GM12865 (cell line): ENCODE results near the gene ZNF160.

ENCODE experiments used
- DNase-seq: peaks from one replicate; pipeline ENCODE4 v3.0.0; 2010; ENCODE audit warnings: low read depth
- H3K4me3 ChIP-seq: 2 replicates; pipeline ENCODE4 v1.5.1; 2011; ENCODE audit warnings: mild to moderate bottlenecking, low read depth, low read length, control low read depth
- TF ChIP-seq, protein P1 (sequence below): IDR thresholded peaks from 2 replicates; pipeline ENCODE4 v1.5.1; 2011; ENCODE audit warnings: low read length, control low read depth, low read depth, inconsistent platforms; ENCODE audit not compliant: insufficient read depth; ENCODE audit errors: missing control alignments

Gene ZNF160

DNA sequence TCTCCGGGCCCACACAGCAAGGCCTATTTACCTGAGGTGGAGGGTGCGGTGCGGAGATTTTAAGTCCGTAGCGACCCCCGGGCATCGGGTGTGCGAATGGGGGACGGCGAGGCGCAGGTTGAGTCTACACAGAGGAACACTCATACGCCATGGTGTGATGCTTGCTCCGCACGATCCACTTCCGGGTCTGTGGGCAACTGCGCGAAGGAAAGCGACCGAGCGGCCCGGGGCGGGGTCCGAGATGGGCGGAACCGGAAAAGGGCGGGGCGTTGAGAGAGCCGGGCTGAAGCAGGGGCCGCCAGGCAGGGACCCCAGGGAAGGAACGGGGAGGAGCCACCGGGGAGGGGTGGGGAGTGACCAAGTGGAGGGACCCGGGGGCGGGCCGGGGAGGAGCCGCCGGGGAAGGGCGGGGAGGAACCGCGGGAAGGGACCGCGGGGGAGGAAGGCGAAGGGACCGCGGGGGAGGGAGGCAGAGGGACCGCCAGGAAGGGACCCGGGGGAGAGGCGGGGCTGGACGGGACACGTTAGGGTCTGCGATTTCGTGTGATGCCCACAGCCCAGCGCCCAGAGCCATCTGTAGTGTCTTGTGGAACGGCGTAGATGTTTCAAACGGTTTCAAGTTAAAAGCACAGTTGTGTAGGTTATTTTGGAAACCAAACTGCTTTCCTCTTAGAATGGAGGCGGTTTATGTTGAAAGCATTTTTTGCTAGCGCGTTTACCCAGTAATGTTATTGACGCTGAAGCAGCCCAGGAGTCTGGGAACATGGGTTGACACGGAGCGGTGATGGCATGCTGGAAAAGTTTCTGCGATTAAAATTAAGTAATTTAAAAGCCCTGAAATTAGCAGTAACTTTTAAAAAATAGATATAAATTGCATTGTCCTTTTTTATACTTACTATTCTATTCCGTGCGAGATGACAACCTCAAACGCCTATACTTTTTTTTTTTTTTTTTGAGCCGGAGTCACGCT is at the start of gene ZNF160:
Gene ZNF160, minus strand, starts transcription at position 189 of the 970 bp plus-strand sequence. CDS start 17,146 bp downstream, outside the sequence.
- DNase-seq: peak; percentile 98
- TF ChIP-seq, protein P1, sequence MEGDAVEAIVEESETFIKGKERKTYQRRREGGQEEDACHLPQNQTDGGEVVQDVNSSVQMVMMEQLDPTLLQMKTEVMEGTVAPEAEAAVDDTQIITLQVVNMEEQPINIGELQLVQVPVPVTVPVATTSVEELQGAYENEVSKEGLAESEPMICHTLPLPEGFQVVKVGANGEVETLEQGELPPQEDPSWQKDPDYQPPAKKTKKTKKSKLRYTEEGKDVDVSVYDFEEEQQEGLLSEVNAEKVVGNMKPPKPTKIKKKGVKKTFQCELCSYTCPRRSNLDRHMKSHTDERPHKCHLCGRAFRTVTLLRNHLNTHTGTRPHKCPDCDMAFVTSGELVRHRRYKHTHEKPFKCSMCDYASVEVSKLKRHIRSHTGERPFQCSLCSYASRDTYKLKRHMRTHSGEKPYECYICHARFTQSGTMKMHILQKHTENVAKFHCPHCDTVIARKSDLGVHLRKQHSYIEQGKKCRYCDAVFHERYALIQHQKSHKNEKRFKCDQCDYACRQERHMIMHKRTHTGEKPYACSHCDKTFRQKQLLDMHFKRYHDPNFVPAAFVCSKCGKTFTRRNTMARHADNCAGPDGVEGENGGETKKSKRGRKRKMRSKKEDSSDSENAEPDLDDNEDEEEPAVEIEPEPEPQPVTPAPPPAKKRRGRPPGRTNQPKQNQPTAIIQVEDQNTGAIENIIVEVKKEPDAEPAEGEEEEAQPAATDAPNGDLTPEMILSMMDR: no peak
- peak within 1 kb of the TSS; percentile 100 for H3K4me3 ChIP-seq

DNA sequence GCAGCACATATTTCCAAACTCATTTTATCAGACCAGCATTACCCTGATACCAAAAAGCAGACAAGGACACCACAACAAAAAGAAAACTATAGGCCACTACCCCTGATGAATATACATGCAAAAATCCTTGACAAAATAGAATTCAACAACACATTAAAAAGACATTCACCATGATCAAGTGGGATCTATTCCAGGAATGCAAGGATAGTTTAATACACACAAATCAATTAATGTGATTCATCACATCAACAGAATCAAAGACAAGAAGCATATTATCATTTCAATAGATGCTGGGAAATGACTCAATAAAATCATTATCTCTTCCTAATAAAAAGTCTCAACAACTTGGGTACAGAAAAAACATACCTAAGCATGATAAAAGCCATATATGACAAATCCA is 44.4 kb upstream of the ZNF160 start:
- no peak for DNase-seq
- TF ChIP-seq, protein P1: no peak
- H3K4me3 ChIP-seq: no peak overlapping the region

DNA sequence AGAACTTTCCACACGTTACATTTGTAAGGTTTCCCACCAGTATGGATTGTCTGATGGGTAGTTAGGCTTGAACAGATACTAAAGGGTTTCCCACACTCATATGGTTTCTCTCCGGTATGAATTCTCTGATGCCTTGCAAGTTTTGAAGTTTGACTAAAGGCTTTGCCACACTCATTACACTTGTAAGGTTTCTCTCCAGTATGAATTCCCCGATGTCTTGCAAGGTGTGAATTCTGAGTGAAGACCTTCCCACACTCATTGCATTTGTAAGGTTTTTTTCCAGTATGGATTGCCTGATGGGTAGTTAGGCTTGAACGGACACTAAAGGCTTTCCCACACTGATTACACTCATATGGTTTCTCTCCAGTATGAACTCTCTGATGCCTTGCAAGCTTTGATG is 37.1 kb upstream of the ZNF160 start:
- DNase-seq: no peak
- TF ChIP-seq, protein P1: no peak
- H3K4me3 ChIP-seq: no peak overlapping the region

DNA sequence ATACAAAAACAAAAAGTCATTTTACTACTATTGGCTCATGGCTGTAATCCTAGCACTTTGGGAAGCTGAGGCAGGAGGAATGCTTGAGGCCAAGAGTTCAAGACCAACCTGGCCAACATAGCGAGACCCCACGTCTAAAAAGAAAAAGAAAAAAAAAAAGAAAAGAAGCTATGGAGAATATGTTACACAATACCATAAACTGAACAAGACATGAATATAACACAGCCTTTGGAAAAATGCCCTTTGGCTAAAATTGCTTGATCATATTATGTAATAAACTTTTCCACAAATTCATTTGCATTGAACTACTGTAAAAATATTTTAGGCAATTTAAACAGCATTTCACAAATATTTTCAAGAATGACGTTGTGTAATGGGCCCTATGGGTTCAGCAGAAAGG is 33.2 kb upstream of the ZNF160 start:
- TF ChIP-seq, protein P1: no peak
- DNase-seq: no peak
- no peak overlapping the region for H3K4me3 ChIP-seq

DNA sequence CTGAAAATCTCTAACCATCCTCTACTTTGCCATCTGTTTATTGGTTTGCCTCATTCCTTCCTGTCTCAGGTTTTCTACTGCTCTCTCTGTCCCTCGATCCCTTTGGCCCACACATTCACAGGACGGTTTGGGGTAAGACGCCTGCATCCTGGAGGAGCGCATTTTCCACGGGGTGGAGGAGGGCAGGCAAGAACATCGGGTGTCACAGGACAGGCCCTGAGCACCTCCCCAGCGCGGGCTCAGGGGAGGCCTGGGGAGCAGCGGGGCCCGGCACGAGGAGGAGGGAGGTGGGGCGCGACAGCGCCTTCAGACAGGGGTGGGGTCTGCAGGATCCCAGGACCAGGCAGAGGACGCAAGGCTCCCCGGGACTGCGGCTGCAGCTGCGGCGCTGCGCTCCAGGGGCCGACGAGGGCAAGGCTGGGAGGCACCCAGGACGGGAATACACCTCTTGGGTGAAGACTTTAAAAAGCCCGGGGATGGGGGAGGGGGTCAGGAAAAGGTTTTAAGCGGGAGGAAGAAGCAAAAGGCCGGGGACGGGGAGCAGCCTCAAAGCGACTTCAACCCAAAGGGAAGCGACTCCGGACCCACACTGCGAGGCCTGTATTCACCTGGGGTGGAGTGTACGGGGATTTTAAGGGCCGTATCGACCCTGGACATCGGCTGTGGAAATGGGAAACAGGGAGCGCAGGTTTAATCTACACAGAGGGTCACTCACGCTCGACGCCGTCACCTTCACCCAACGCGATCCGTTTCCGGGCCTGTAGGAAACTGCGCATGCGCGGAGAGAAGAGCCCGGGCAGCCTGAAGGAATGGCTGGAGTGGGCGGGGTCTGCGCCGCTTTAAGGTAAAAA is 29.1 kb upstream of the ZNF160 start, which contains the start of gene ZNF415:
Gene ZNF415, minus strand, starts transcription at position 770 of the 851 bp plus-strand sequence. CDS start 10,234 bp downstream, outside the sequence.
- no peak for DNase-seq
- no peak within 1 kb of the TSS for H3K4me3 ChIP-seq
- TF ChIP-seq, protein P1: no peak

DNA sequence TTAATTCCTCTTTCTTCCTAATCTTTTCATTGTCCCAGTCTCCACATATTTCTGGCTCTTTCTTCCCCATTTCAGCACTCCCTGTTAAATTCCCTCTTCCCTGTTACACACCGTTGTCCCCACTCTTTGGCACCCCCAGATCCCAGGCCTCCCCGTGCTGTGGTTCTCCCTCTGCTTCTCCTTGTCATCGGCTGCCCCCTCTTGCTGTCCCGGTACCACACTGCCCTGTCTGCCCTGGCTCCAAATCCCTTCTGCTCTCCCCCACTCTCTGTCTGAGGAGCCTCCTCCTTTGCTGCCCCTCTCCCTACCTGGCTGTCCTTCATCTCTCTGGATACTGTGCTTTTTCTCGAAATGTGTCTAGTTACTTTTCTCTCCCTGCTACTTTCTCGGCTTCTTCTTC is 28.5 kb upstream of the ZNF160 start:
- H3K4me3 ChIP-seq: no peak overlapping the region
- DNase-seq: no peak
- TF ChIP-seq, protein P1: no peak
